Aorta (tissue), 5 donors: ENCODE measurements around the gene DENND1A. TPM values are rescaled to one million over a fixed set of nuclear protein-coding genes. Genes with fewer than 3 reads are reported as not detected.
"Not testable (repeated sequence)": the region's sequence is repeated elsewhere in the genome, so short reads cannot be mapped to it uniquely, and the experiment has no call there.

ENCODE experiments used
- ATAC-seq: fragments of 200-7000 bp; cut with Tn5 transposase; one replicate; pipeline ENCODE4 v1.9.1; 2022; ENCODE audit warnings: moderate library complexity; ENCODE audit not compliant: low FRiP score
- DNase-seq, 2 donors: peaks; one replicate each; pipeline ENCODE4 v3.0.0-alpha.2; 2020
- H3K27ac ChIP-seq, 2 donors: one replicate each; pipeline ENCODE4 v1.5.1; 2013; ENCODE audit warnings: low read length in 2 of 2, mild to moderate bottlenecking in 2 of 2, moderate library complexity in 2 of 2, control low read depth in 1 of 2, inconsistent platforms in 1 of 2, low read depth in 1 of 2
- H3K27me3 ChIP-seq, 2 donors: one replicate each; pipeline ENCODE4 v1.6.1; 2013; ENCODE audit warnings: control low read depth in 1 of 2, low read length in 1 of 2, mild to moderate bottlenecking in 1 of 2, moderate library complexity in 1 of 2; ENCODE audit not compliant: insufficient read depth in 2 of 2, control insufficient read depth in 1 of 2
- H3K36me3 ChIP-seq, 2 donors: one replicate each; pipeline ENCODE4 v1.6.1; 2013; ENCODE audit warnings: control low read depth in 1 of 2, low read length in 1 of 2, mild to moderate bottlenecking in 1 of 2; ENCODE audit not compliant: insufficient read depth in 2 of 2, control insufficient read depth in 1 of 2
- H3K4me1 ChIP-seq, 2 donors: one replicate each; pipeline ENCODE4 v1.6.1; 2013; ENCODE audit warnings: low read length in 2 of 2, control low read depth in 1 of 2, mild to moderate bottlenecking in 1 of 2, moderate library complexity in 1 of 2; ENCODE audit not compliant: insufficient read depth in 2 of 2, control insufficient read depth in 1 of 2
- H3K4me3 ChIP-seq, 2 donors: one replicate each; pipeline ENCODE4 v1.5.1; 2013; ENCODE audit warnings: low read length in 2 of 2, control low read depth in 1 of 2, mild to moderate bottlenecking in 1 of 2
- H3K9me3 ChIP-seq: one replicate; pipeline ENCODE4 v1.6.1; 2013; ENCODE audit warnings: mild to moderate bottlenecking, low read length; ENCODE audit not compliant: control insufficient read depth
- WGBS, 2 donors: extraction: QIAGEN DNeasy Blood & Tissue Kit; methylation state at CpG; one replicate each; pipeline ENCODE4 v1.1.7; 2013; 5-methylcytosine and 5-hydroxymethylcytosine counted together
- intact Hi-C, 2 donors: fragments of 100-400 bp; cut with DNase I; formaldehyde crosslinking; loops; one replicate each; pipeline versions ENCODE4 v1.14.2 to v1.15.0; 2022
- polyA plus RNA-seq, 2 donors: library from polyadenylated mRNA; stranded (reverse); fragments of 200-250 nt; gene quantifications; one replicate each; pipeline ENCODE4 v1.2.3, GENCODE V29; 2013
- total RNA-seq, 2 donors: library from RNA; stranded (reverse); fragmentation: NEBNext Ultra II Directional; extraction: Animal tissue kit (Norgen Biotek cat#: 25700); gene quantifications; one replicate each; pipeline ENCODE4 v1.2.1, GENCODE V29; 2021
- donor health status: healthy with polysubstance abuse.
- donor health status: Bipolar disorder and iron deficiency.
- donor health status: DM: no; HTN: no; CAD: no.
- donor health status: DM: no; HTN: no; CAD: no.
- donor health status: DM: yes; HTN: yes; CAD: no.

Gene DENND1A
- total and polyA plus RNA-seq, 4 donors, result 6.9 to 31.4 (median 15.3) TPM

DNA sequence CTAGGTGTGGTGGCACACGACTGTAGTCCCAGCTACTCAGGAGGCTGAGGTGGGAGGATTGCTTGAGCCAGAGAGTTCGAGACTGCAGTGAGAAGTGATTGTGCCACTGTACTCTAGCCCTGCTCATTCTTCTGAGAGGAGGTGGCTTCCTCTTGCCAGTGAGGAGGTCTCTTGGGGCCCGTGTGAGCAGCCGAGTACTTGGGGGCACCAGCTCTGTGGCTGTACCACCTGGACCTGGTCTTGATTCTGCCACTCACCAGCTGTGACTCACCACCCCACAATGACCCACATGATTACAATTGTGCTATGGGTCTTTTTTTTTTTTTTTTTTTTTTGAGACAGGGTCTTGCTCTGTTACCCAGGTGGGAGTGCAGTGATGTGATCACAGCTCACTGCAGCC is 592.0 kb downstream of the DENND1A start:
- H3K9me3 ChIP-seq, result no peaks in the 10 kb centered on the region
- no peak for DNase-seq
- H3K4me1 ChIP-seq, result no peaks in the 10 kb centered on the region
- no peaks in the 10 kb centered on the region for H3K36me3 ChIP-seq
- intact Hi-C loops, result no loop called here
- H3K4me3 ChIP-seq, result no peak overlapping the region
- ATAC-seq, result no peak
- no peaks in the 10 kb centered on the region for H3K27me3 ChIP-seq
- H3K27ac ChIP-seq, result no peak overlapping the region
- WGBS, 2 donors, result 87 to 88% methylated on average over 4 of the region's 4 CpGs

DNA sequence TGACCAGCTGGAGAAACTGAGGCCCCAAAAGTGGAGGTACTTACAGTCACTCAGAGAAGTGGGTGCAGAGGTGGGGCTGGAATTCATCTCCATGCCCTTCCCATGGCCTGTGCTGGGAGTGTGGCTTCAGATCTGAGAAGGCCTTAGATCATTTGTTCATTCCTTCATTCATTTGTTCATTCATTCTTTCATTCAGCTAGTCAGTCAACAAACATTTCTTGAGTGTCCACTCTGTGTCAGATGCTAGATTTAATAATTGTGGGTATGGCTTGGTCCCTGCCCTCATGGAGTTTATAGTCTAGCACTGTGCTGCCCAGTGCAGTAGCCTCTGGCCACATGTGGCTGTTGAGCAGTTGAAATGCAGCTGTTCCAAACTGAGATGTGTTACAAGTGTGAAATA is 593.0 kb downstream of the DENND1A start:
- no peak for DNase-seq

DNA sequence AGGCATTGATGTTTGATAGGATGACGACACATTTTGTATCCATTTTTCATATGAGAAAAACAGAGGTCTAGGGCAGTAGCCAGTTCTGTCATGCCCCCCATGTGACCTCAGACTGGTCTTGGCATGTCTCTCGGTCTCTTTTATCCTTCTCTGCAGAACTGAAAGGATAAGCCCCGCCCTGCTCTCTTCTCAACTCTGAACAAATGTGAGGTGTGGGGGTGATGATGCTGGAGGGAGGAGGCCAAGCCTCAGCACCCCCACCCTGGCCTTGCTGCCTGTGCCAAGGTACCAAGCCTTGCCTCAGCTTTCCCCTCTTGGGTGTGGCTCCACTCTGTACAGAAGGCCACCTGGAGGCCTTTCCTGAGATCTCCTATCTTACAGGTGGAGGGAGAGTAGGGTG is 593.5 kb downstream of the DENND1A start:
- WGBS, 2 donors, result 95 to 96% methylated on average over 3 of the region's 3 CpGs
- H3K36me3 ChIP-seq, result no peaks in the 10 kb centered on the region
- no peak for DNase-seq
- no peaks in the 10 kb centered on the region for H3K4me1 ChIP-seq
- no peak for ATAC-seq
- intact Hi-C loops, result no loop called here
- H3K27me3 ChIP-seq, result no peaks in the 10 kb centered on the region
- H3K4me3 ChIP-seq, result no peak overlapping the region
- H3K9me3 ChIP-seq, result no peaks in the 10 kb centered on the region
- no peak overlapping the region for H3K27ac ChIP-seq

More for the DNA sequence above, 593.0 kb downstream of the DENND1A start:
- no peaks in the 10 kb centered on the region for H3K27me3 ChIP-seq
- no peak overlapping the region for H3K27ac ChIP-seq
- H3K4me3 ChIP-seq, result no peak overlapping the region
- intact Hi-C loops, result no loop called here
- H3K4me1 ChIP-seq, result no peaks in the 10 kb centered on the region
- no peak for ATAC-seq
- no peaks in the 10 kb centered on the region for H3K9me3 ChIP-seq
- H3K36me3 ChIP-seq, result no peaks in the 10 kb centered on the region

DNA sequence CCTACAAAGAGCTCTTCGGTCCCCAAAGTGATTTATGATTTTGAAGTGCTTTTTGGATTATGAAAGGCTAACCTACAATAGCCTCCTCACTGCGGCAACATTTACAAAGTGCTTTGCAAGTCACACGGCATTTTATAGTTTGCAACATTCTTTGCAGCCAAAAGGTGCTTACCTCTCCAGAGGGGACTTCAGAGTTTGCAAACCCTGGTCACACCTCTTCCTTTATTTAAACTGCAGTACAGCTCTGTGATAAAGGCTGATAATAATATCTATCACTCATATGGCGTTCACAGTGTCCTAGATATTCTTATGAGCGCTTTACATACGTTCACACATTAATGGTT is 594.0 kb downstream of the DENND1A start:
- Histone ChIP-seq H3K27ac (no peak overlapping the region), H3K9me3 (no peaks in the 10 kb centered on the region), H3K27me3 (no peaks in the 10 kb centered on the region), H3K4me3 (no peak overlapping the region), H3K36me3 (no peaks in the 10 kb centered on the region), H3K4me1 (no peaks in the 10 kb centered on the region)
- ATAC-seq, result no peak
- no peak for DNase-seq
- WGBS, 2 donors, result 50 to 51% methylated on average over 6 of the region's 6 CpGs
- intact Hi-C loops, result no loop called here

DNA sequence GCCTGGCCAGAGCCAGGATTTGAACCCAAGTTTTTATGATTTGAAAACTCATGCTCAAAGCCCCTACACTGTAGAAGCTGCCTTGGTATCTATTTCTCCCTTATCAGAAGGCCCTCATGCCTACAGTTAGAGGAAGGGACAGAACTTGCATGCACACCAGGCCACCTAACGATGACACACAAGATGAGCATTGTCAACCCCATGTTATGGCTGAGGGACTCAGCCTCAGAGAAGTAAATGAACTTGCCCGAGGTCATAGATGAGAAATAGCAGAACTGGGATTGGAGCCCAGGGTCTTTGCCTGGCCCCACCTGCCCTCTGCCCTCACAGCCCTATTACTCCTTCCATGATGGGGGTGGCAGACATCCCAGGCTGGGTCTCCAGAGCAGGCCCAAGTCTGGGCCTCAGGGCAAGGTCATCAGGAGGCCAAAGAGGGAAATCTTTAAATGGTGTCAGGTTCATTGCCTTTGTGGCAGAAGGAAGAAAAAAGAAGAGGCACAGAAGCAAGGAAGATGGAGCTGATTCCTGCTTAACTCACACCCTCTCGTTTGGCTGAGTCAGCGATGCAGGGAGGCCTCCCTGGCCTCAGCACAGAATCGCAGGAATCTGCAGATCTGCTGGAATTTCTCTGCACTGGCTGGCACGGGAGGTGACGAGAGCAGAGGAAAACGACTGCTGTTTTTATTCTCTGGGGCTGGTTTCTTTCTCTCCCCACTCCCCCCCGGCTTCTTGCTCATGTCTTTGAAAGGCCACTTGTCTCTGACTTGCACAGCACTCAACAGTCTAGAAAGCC is 594.5 kb downstream of the DENND1A start:
- ATAC-seq (no peak), DNase-seq (no peak)
- H3K9me3 ChIP-seq, result no peaks in the 10 kb centered on the region
- H3K4me1 ChIP-seq, result no peaks in the 10 kb centered on the region
- intact Hi-C loops, result no loop called here
- no peak overlapping the region for H3K27ac ChIP-seq
- no peaks in the 10 kb centered on the region for H3K27me3 ChIP-seq
- H3K4me3 ChIP-seq, result no peak overlapping the region
- 25 to 27% methylated on average over 9 of the region's 9 CpGs for WGBS, 2 donors
- H3K36me3 ChIP-seq, result no peaks in the 10 kb centered on the region

DNA sequence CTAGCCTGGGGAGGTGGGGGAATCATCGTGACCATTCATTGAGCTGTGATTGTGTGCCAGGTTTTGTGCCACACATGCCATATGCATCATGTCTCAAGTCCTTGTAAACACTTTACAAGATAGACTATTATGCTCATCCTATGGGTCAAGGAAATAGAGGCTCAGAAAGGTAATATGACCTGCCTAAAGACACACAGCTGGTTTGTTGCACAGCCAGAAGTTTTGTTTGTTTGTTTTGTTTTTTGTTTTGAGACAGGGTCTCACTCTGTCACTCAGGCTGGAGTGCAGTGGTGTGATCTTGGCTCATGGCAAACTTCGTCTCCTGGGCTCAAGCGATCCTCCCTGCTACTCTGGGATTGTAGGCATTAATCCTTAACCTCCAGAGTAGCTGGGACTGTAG is 595.3 kb downstream of the DENND1A start:
- Histone ChIP-seq H3K27me3 (no peaks in the 10 kb centered on the region), H3K36me3 (no peaks in the 10 kb centered on the region), H3K4me3 (no peak overlapping the region), H3K27ac (no peak overlapping the region), H3K9me3 (no peaks in the 10 kb centered on the region), H3K4me1 (no peaks in the 10 kb centered on the region)
- 94 to 96% methylated on average over 3 of the region's 3 CpGs for WGBS, 2 donors
- intact Hi-C loops, result no loop called here
- DNase-seq, result no peak
- ATAC-seq, result no peak

DNA sequence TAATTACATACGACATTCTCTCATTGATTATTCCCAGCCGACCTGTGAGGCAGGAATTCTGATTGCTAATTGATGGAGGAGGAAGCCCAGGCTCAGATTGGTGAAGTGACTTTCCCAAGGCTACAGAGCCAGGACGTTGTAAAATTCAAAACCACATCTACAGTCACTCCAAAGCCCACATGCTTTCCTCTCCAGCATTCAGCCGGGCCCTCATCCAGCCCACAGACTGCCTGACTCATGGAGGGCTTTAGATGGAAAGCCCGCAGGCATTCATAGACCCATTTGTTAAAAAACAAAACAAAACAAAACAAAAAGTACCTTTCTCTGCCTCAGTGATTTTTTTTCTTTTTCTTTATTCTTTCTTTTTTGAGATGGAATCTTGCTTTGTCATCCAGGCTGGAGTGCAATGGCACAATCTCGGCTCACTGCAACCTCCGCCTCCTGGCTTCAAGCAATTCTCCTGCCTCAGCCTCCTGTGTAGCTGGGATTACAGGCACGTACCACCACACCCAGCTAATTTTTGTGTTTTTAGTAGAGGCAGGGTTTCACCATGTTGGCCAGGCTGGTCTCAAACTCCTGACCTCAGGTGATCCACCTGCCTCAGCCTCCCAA is 596.8 kb downstream of the DENND1A start:
- H3K4me1 ChIP-seq, H3K4me3 ChIP-seq, DNase-seq, H3K27ac ChIP-seq, H3K9me3 ChIP-seq, ATAC-seq, H3K27me3 ChIP-seq, H3K36me3 ChIP-seq, intact Hi-C loops: not testable (repeated sequence)
- WGBS, 2 donors, result 74 to 79% methylated on average over 8 of the region's 8 CpGs

DNA sequence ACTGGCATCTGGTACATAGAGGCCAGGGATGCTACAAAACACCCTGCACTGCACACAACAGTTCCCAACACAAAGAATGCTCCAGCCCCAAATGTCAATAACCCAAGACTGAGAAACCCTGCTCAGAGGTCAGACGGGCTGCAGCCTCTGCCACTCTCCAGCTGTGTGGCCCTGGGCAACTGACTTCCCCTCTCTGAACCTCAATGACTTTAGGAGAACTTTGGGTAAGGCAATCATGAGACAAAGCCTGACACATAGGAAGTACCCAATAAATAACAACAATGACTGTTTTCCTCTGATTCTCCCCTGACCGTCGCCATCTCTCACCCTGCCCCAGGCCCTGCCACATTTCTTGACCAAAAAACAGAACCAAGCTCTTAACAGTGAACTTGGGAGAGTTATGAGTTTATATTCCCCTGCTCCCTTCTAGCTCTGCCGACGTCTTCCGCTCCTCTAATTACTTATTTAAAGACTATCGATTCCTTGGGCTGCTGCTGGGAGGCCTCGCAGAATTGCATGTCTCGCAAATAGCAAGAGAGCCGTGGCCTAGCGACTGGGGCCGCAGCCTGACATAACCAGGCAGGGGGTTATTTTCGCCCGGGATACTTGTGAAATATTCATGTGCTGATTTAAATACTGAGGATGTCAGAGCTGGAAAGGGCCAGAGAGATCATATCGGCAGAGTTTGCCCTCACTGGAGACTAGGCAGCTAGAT is 598.4 kb downstream of the DENND1A start:
- no peaks in the 10 kb centered on the region for H3K4me1 ChIP-seq
- no peak overlapping the region for H3K27ac ChIP-seq
- ATAC-seq (no peak), DNase-seq (no peak)
- intact Hi-C loops, result no loop called here
- H3K9me3 ChIP-seq, result no peaks in the 10 kb centered on the region
- WGBS, 2 donors, result 95 to 96% methylated on average over 15 of the region's 15 CpGs
- H3K4me3 ChIP-seq, result no peak overlapping the region
- H3K27me3 ChIP-seq, result no peaks in the 10 kb centered on the region
- no peaks in the 10 kb centered on the region for H3K36me3 ChIP-seq
